Measurements from ENCODE around the gene PGF.

Gene PGF

GRCh38 chr14:74898694-74899093, 56.7 kb downstream of the PGF start:
- DNase-seq (ENCODE audit: low read depth in 3 of 3): no peak

GRCh38 chr14:74898083-74898482, 57.3 kb downstream of the PGF start:
- DNase-seq (ENCODE audit: low read depth in 3 of 3): no peak

- DNase-seq (ENCODE audit: low read depth in 3 of 3): no peak
Measured at GRCh38 chr14:74897642-74898041, 57.8 kb downstream of the PGF start.

GRCh38 chr14:74896400-74896799, 59.0 kb downstream of the PGF start:
- DNase-seq (ENCODE audit: low read depth in 3 of 3): no peak

GRCh38 chr14:74893614-74894091, 61.7 kb downstream of the PGF start:
- DNase-seq (ENCODE audit: low read depth in 3 of 3): no peak

- DNase-seq (ENCODE audit: low read depth in 3 of 3): no peak
Measured at GRCh38 chr14:74892745-74893144, 62.7 kb downstream of the PGF start.

- DNase-seq (ENCODE audit: low read depth in 3 of 3): no peak
Measured at GRCh38 chr14:74891870-74892269, 63.5 kb downstream of the PGF start.

All from stimulated activated CD4-positive, alpha-beta T cell treated with anti-CD3 and anti-CD28 coated beads, TNF-alpha, amount 100 ng/mL, for 48 hours (primary cell).